NCI-H526 (cell line): ENCODE measurements around the gene SNAP25.
A peak's percentile ranks its signal among the peaks of the same experiment; 100 is the strongest.

Source experiments
- DNase-seq, 2 experiments: peaks; one replicate each; lab custom pipeline; 2025; lab: John Stamatoyannopoulos, UW

Gene SNAP25

GRCh38 chr20:10332656-10333415 lies 114.2 kb downstream of the SNAP25 start:
- peak; percentile 73 to 80 for DNase-seq

DNA sequence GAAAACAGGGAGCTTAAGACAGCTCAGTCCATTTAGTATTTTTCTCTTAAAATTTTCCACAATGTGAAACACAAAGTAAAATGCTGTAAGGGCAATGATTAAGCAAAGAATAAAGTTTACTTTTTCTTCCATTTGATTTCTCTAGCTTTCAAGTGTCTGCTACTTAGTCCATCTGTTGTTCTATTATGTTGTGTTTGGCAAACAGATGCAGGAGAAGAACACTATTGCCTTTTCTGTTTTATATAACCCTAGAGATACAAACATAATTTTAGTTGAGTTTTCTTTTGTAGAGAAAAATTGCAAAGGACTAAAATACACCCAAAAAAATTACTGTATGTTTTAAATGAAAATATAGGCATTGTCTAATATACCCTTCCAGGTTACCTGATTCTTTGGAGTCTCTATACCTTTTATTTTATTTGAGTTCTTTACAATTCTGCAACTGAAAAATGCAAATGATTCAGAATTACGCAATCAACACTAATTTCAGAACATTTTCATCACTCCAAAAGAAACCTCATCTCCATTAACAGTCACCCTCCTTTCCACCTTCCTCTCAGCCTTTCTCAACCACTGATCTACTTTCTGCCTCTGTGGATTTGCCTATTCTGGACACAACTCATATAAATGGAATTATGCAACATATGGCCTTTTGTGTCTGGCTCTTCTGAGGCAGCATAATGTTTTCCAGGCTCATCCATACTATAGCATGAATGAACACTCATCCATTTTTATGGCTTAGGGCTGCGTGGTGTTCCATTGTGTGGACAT lies 118.5 kb downstream of the SNAP25 start:
- peak in 1 of 2 experiments; percentile 19 for DNase-seq

DNA sequence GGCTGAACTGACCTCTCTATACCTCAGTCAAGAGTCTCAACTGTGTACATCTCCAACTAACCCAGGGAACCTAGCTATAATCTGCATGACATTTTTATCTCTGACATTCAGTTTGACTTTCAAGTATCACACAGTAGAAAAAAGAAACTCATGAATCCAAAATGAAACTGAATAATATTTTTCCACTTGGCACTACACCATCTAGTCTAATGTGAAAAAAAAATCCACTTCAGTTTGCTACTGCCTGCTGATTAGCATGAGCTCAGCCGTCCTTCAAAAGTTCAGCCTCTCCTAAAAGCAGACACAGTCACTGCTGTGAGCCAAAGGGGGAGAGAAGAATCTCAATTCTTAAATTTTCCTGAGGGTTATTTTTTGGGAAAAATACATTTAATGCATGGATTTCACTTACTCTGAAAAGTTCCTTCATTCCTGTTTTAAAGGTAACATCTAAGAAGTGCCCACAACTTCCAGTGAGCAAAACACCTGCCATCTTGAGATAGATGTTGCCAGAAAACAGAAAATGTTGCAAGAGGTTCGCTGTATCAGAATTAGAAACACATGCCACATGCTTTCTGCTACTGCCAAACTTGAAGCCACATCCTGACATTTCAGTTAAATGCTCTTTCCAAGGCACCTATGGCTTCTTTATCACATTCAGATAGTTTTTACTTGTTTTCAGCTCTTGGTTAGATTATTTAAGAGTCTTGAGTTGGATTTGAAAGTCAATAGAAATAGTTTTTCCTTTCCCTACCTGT lies 120.0 kb downstream of the SNAP25 start:
- no peak for DNase-seq

DNA sequence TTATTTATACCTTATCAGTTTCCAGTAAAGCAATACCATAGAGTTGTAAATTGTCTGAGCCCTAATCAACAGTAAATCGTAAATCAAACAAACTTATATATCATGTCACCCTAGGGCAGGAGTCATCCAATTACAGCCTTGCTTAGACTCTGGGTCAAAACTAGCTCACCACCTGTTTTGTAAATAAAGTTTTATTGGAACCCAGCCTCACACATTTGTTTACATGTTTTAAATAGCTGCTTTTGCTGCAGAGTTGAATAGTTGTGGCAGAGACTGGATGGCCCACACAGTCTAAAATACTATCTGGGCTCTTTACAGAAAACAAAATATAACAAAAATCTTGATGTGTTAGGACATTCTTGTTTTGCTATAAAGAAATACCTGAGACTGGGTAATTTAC lies 121.0 kb downstream of the SNAP25 start:
- DNase-seq: no peak

GRCh38 chr20:10342152-10342551 lies 123.5 kb downstream of the SNAP25 start:
- DNase-seq: no peak

DNA sequence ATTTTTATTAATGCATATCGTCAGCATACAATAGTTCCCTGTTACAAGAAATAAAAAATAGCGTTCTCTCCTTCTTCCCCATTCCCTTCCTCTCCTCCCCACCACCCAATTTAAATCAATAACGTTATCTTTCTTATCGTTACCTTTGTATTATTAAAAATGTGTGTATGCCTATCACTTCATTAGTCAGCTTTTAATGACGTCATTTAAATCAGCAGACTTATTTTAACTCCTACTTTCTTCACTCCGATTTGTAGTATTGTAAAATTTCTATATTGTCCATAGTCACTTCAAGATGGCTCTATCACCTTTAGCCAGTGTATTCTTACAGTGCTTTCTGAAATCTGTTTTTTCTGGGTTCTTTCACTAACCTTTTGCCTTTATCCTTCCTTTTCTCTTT lies 126.3 kb downstream of the SNAP25 start:
- DNase-seq: no peak

DNA sequence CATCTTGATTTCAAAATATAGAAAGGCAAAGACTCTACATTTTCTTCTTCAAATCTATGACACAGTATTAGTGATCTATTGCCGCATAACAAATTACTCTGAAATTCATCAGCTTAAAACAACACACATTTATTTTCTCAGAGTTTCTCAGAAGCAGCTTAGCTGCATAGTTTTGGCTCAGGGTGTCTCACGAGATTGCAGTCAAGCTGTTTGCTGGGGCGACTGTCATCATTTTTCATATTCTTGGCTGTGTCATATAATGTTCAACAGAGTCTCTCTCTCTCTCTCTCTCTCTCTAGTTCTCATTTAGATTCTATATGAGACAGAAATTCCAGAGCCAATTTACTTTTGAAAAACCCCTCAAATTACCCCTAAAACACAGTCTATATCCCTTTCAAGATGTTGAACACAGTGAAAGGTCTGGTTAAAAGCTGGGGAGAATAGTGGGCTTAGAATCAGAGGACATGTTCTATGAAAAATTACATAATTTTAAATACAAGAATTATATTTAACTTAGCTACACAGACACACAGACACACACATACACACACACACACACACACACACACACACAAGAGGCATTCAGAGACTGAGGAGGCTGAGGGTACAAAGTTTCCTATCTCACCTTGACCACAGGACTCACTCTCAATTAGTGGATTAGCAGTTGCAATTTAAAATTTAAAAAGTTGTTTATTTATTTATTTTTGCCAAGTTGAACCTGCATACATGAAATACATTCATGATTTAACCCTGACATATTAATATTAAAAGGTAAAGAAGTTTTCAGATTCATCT lies 128.7 kb downstream of the SNAP25 start:
- no peak for DNase-seq

DNA sequence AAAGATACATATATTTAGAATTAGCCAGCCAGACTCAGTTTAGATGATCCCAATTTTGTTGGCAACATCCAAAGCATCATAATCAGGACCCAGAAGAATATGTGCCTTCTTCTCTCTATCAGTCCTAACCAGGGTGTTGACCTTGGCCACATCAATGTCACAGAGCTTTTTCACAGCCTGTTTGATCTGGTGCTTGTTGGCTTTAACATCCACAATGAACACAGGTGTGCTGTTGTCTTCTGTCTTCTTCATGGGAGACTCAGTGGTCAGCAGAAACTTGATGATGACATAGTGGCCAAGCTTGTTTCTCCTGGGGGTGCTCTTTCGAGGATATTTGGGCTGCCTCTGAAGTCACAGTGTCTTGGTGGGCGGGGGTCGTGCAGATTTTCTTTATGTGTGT lies 130.5 kb downstream of the SNAP25 start:
- no peak for DNase-seq

- DNase-seq: no peak
These were observed 131.7 kb downstream of the SNAP25 start for GRCh38 chr20:10350188-10350842.

- DNase-seq: no peak
These were observed 134.5 kb downstream of the SNAP25 start for GRCh38 chr20:10352934-10353824.

- no peak for DNase-seq
These were observed 138.0 kb downstream of the SNAP25 start for GRCh38 chr20:10356628-10357027.
